Measurements from ENCODE around the gene ARHGAP6.

Gene ARHGAP6

GRCh38 chrX:11148401-11148800 is 517.3 kb downstream of the ARHGAP6 start:
- TF ChIP-seq TAF1 (IDR thresholded peaks at IDR 0.05; ENCODE audit: low read depth) (no peak), USF1 (IDR thresholded peaks at IDR 0.05) (no peak), EGR1 (IDR thresholded peaks at IDR 0.05) (no peak), REST (IDR thresholded peaks at IDR 0.05; ENCODE audit: low read depth) (no peak), FOXM1 (IDR thresholded peaks at IDR 0.05; ENCODE audit: borderline replicate concordance, low read depth) (no peak), TEAD4 (IDR thresholded peaks at IDR 0.05) (no peak)

- TF ChIP-seq CEBPB (IDR thresholded peaks at IDR 0.05), result no peak
- TF ChIP-seq YY1 (IDR thresholded peaks at IDR 0.05; ENCODE audit: low read depth), result no peak
- no peak for TF ChIP-seq TEAD4 (IDR thresholded peaks at IDR 0.05)
- TF ChIP-seq EP300 (IDR thresholded peaks at IDR 0.05; ENCODE audit: borderline replicate concordance), result no peak
- no peak for TF ChIP-seq EGR1 (IDR thresholded peaks at IDR 0.05)
Observed at GRCh38 chrX:11146411-11146810, 519.3 kb downstream of the ARHGAP6 start.

GRCh38 chrX:11143931-11144678 is 521.6 kb downstream of the ARHGAP6 start:
- TF ChIP-seq RAD21 (IDR thresholded peaks at IDR 0.05; ENCODE audit: low read depth) (peak; percentile 79), EGR1 (IDR thresholded peaks at IDR 0.05) (no peak), TCF12 (IDR thresholded peaks at IDR 0.05; ENCODE audit: low read depth) (no peak)

GRCh38 chrX:11138498-11139390 is 527.0 kb downstream of the ARHGAP6 start:
- TF ChIP-seq CREB1 (IDR thresholded peaks at IDR 0.05; ENCODE audit: low read depth) (no peak), TCF12 (IDR thresholded peaks at IDR 0.05; ENCODE audit: low read depth) (no peak), TAF1 (IDR thresholded peaks at IDR 0.05; ENCODE audit: low read depth) (no peak), FOXM1 (IDR thresholded peaks at IDR 0.05; ENCODE audit: borderline replicate concordance, low read depth) (no peak), NFIC (IDR thresholded peaks at IDR 0.05) (no peak), TEAD4 (IDR thresholded peaks at IDR 0.05) (no peak), RAD21 (IDR thresholded peaks at IDR 0.05; ENCODE audit: low read depth) (no peak), YY1 (IDR thresholded peaks at IDR 0.05; ENCODE audit: low read depth) (no peak), MAX (IDR thresholded peaks at IDR 0.05) (no peak), CEBPB (IDR thresholded peaks at IDR 0.05) (no peak), ZBTB7A (IDR thresholded peaks at IDR 0.05; ENCODE audit: low read depth) (no peak)

GRCh38 chrX:11137543-11138139 is 528.1 kb downstream of the ARHGAP6 start:
- TF ChIP-seq RAD21 (IDR thresholded peaks at IDR 0.05; ENCODE audit: low read depth) (peak; percentile 41), REST (IDR thresholded peaks at IDR 0.05; ENCODE audit: low read depth) (no peak)

GRCh38 chrX:11135564-11136185 is 530.0 kb downstream of the ARHGAP6 start:
- TF ChIP-seq RAD21 (IDR thresholded peaks at IDR 0.05; ENCODE audit: low read depth) (no peak), YY1 (IDR thresholded peaks at IDR 0.05; ENCODE audit: low read depth) (no peak), TAF1 (IDR thresholded peaks at IDR 0.05; ENCODE audit: low read depth) (no peak), EGR1 (IDR thresholded peaks at IDR 0.05) (no peak), USF1 (IDR thresholded peaks at IDR 0.05) (no peak), FOXM1 (IDR thresholded peaks at IDR 0.05; ENCODE audit: borderline replicate concordance, low read depth) (no peak), ZBTB7A (IDR thresholded peaks at IDR 0.05; ENCODE audit: low read depth) (no peak), CREB1 (IDR thresholded peaks at IDR 0.05; ENCODE audit: low read depth) (no peak)
